ENCODE results near the gene INS.

DNA sequence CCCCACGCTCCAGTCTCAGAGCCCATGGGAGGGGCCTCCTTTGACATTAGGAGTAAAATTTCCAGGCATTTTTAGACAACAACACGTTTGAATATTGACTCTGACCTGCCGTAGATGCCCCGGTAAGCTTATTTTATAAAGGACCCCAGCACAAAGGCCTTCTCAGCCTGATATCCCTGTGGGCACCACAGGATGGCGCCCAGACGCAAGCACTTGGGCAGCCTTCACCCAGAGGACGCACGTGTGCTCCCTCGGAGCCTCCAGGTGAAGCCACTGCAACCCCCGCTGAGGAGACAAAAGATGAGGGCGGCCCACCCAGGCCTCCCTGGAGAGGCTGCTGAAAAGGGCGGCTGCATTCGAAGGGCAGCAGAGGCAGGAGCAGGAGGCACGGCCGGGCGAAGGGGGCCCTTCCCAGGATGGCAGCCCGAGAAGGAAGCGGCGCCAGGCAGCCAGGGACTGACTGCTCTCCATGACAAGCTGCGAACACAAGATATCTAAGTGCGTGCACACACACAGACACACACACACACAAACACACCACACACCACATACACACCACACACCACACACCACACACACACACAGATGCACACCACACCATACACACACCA lies 25.8 kb upstream of the INS start:
- no peak for TF ChIP-seq HDAC2 (IDR thresholded peaks at IDR 0.05)
- TF ChIP-seq, protein P1, sequence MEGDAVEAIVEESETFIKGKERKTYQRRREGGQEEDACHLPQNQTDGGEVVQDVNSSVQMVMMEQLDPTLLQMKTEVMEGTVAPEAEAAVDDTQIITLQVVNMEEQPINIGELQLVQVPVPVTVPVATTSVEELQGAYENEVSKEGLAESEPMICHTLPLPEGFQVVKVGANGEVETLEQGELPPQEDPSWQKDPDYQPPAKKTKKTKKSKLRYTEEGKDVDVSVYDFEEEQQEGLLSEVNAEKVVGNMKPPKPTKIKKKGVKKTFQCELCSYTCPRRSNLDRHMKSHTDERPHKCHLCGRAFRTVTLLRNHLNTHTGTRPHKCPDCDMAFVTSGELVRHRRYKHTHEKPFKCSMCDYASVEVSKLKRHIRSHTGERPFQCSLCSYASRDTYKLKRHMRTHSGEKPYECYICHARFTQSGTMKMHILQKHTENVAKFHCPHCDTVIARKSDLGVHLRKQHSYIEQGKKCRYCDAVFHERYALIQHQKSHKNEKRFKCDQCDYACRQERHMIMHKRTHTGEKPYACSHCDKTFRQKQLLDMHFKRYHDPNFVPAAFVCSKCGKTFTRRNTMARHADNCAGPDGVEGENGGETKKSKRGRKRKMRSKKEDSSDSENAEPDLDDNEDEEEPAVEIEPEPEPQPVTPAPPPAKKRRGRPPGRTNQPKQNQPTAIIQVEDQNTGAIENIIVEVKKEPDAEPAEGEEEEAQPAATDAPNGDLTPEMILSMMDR (IDR thresholded peaks at IDR 0.05) = peak; percentile 56
- no peak for TF ChIP-seq EP300 (IDR thresholded peaks at IDR 0.05)
- TF ChIP-seq KDM1A (IDR thresholded peaks at IDR 0.05; ENCODE audit: low read depth) = no peak
- TF ChIP-seq, protein P2, sequence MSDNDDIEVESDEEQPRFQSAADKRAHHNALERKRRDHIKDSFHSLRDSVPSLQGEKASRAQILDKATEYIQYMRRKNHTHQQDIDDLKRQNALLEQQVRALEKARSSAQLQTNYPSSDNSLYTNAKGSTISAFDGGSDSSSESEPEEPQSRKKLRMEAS (IDR thresholded peaks at IDR 0.05) = peak; percentile 92
- no peak for TF ChIP-seq HOXB5 (CRISPR knock-in tag; IDR thresholded peaks at IDR 0.05)

Measured in A549 (cell line).